Measurements from ENCODE around the gene ANO7.

- no peak for TF ChIP-seq EZH2 (IDR thresholded peaks at IDR 0.05; ENCODE audit: borderline replicate concordance, low read depth, low read length, severe bottlenecking)
- TF ChIP-seq, protein P1, sequence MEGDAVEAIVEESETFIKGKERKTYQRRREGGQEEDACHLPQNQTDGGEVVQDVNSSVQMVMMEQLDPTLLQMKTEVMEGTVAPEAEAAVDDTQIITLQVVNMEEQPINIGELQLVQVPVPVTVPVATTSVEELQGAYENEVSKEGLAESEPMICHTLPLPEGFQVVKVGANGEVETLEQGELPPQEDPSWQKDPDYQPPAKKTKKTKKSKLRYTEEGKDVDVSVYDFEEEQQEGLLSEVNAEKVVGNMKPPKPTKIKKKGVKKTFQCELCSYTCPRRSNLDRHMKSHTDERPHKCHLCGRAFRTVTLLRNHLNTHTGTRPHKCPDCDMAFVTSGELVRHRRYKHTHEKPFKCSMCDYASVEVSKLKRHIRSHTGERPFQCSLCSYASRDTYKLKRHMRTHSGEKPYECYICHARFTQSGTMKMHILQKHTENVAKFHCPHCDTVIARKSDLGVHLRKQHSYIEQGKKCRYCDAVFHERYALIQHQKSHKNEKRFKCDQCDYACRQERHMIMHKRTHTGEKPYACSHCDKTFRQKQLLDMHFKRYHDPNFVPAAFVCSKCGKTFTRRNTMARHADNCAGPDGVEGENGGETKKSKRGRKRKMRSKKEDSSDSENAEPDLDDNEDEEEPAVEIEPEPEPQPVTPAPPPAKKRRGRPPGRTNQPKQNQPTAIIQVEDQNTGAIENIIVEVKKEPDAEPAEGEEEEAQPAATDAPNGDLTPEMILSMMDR (IDR thresholded peaks at IDR 0.05; ENCODE audit: borderline replicate concordance, extremely low read depth, low read length, poor library complexity, severe bottlenecking), result no peak
Measured at GRCh38 chr2:241149675-241149924, 38.9 kb upstream of the ANO7 start.

Data from DND-41 (cell line).